Coronary artery (tissue), 2 donors: ENCODE results near the gene NUAK1.

Experiments used
- DNase-seq: peaks from one replicate; pipeline ENCODE4 v3.0.0-alpha.2; 2017; ENCODE audit warnings: low spot score
- H3K27ac ChIP-seq, 2 donors: fragments of 200-600 bp; sonication (generic); one replicate each; pipeline ENCODE4 v1.5.1; 2016 to 2019
- H3K4me3 ChIP-seq: fragments of 200-600 bp; sonication (generic); 2 replicates; pipeline ENCODE4 v1.5.1; 2016; ENCODE audit warnings: mild to moderate bottlenecking, moderate library complexity
- TF ChIP-seq, protein P1 (sequence below): fragments of 200-600 bp; sonication (generic); IDR thresholded peaks from one replicate; pipeline ENCODE4 v1.5.1; 2019; ENCODE audit warnings: antibody characterized with exemption

The NUAK1 gene

DNA sequence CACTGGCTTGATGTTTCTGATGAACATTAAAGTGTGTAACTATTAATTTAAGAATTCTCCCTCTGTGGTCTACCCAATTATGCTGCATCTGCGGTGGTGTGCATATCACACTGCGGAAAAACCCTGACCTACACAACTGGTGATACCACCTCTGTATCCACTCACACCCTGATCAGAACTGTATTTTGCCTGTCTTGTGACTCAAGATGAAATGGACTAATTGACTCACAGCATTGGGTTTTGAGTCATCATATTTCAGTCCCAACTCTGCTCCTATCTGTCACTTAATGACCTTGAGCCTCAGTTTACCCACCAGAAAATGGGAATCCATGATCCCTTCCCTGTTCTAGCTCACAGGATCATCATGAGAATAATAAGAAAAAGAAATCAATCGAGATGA lies 65.6 kb downstream of the NUAK1 start:
- Histone ChIP-seq H3K4me3 (no peak overlapping the region), H3K27ac (peak overlapping the region; percentile 72 to 74)
- no peak for DNase-seq
- TF ChIP-seq, protein P1, sequence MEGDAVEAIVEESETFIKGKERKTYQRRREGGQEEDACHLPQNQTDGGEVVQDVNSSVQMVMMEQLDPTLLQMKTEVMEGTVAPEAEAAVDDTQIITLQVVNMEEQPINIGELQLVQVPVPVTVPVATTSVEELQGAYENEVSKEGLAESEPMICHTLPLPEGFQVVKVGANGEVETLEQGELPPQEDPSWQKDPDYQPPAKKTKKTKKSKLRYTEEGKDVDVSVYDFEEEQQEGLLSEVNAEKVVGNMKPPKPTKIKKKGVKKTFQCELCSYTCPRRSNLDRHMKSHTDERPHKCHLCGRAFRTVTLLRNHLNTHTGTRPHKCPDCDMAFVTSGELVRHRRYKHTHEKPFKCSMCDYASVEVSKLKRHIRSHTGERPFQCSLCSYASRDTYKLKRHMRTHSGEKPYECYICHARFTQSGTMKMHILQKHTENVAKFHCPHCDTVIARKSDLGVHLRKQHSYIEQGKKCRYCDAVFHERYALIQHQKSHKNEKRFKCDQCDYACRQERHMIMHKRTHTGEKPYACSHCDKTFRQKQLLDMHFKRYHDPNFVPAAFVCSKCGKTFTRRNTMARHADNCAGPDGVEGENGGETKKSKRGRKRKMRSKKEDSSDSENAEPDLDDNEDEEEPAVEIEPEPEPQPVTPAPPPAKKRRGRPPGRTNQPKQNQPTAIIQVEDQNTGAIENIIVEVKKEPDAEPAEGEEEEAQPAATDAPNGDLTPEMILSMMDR = no peak

DNA sequence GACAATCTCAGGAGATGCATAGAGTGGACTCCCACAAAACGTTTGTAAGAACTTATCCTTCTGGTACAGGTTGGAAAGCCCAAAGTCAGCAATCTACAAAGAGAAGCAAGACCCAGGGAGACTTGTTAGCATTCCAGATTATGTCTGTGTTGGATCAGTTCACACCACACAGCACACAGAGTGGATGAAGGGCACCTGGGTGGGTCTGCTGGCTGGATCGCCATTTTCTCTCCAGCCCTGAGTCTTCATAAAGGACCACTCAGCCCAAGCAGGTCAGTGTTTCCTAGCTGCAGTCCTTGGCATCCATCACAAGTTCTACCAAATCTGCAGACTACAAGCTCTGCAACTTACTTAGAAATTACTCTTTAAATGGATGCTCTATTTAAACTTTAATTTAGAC lies 66.0 kb downstream of the NUAK1 start:
- Histone ChIP-seq H3K4me3 (no peak overlapping the region), H3K27ac (peak overlapping the region; percentile 72 to 74)
- TF ChIP-seq, protein P1 = no peak
- no peak for DNase-seq

DNA sequence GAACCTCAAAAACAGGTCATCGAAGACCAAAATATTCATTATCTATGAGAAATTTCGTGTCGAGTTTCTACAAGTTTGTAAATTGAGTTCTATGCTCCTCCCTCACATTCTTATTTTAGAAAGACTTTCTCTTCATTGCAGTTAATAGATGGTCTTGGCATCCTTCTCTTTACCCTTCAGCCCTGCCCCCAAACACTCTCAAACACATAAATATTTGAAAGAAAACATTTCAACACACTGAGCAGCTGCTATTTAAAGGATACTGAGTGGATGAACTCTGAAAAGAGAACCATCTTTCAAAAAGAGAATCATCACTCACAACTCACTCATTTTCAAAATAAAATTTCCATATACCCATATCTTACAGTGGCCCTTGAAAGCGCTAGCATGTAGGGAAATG lies 67.1 kb downstream of the NUAK1 start:
- Histone ChIP-seq H3K27ac (peak overlapping the region; percentile 72 to 74), H3K4me3 (no peak overlapping the region)
- TF ChIP-seq, protein P1 = no peak
- no peak for DNase-seq

DNA sequence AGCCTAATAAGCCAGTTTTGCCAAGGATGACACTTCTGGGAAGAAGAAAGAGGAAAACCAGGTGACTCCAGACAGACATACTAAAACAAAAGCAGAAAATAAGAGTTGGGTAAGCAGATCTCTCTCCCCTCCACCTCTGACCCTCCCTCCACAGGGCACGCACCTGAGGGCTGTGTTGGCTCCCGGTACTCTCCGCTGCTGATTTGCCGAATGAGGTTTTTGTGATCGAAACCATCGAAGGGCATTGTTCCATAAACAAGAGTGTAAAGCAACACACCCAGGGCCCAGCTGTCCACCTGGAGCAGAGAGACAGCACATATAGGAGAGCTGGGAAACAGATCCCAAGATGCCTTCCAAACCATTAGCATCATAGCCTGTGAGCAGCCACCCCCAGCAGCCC lies 68.1 kb downstream of the NUAK1 start:
- H3K4me3 ChIP-seq = no peak overlapping the region
- TF ChIP-seq, protein P1 = no peak

DNA sequence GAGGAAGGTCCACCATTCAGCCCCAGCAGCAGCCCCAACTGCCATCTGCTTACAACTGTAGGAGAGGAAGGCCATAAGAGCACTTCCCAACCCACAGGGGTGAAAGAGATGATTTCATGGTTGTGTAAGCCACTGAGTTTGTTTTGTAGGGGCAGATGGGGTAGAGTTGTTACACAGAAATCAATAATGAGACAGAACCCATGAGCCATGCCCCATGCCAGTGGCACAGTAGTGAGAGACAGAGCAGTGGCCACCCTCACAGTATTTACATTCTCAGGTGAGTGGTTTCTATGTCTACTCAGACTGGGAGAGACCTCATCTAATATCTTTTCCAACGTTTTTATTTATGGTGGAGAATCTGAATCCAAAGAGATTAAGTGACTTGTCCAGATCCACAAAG lies 68.6 kb downstream of the NUAK1 start:
- H3K27ac ChIP-seq = peak overlapping the region; percentile 72 to 74
- TF ChIP-seq, protein P1 = no peak
- no peak overlapping the region for H3K4me3 ChIP-seq
- no peak for DNase-seq

More for the DNA sequence above, 68.1 kb downstream of the NUAK1 start:
- H3K27ac ChIP-seq = peak overlapping the region; percentile 72 to 74
- no peak for DNase-seq

DNA sequence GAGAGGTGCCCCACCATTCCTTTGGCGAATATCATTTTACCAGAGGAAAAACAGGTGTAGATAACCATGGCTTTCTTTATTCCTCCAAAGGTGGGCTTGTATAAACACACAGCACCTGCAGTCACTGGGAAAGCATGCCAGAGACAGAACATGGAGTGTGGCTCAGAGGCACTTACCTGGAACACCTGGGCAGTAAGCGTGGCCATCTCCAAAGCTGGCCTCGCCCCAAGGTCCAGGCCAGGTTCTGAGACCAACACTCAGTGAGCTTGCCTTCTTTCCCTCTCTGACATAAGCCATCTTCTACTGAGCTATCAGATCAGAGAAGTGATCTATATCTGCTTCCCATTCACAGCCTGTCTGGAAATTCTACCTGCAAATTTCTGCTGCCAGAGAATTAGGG lies 70.5 kb downstream of the NUAK1 start:
- no peak for DNase-seq
- Histone ChIP-seq H3K27ac (no peak overlapping the region), H3K4me3 (no peak overlapping the region)
- TF ChIP-seq, protein P1 = no peak

DNA sequence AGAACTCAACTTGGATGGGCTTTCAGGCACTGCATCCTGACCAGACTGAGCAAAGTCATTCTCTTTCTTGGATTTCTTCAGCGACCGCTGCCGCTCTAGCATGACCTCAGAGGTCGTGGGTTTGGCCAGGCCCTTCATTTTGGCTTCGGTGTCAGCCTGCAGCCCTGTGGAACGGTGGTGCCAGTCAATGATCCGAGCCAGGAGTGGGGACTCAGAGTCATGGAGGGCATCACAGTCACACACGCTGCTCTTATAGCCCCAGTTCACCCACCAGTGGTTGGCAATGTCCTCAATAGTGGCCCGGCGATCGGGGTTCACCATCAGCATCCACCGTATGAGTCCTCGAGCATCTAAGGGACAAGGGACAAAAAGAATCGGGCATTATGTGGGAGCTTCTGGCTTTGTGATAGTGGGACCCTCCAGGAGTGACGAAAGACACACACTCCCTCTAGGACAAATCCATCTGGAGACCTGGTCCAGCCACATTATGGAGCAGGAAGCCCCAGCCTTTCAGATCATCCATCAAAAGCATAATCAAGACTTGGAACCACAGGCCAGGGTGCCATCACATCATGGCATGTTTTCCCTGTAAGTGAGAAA lies 71.0 kb downstream of the NUAK1 start:
- no peak for DNase-seq
- H3K27ac ChIP-seq = no peak overlapping the region
- TF ChIP-seq, protein P1 = no peak
- no peak overlapping the region for H3K4me3 ChIP-seq
